Medulla oblongata (tissue), 1 donor: ENCODE data around the gene TOGARAM1.

Source experiments
- DNase-seq: peaks from one replicate; pipeline ENCODE4 v3.0.0-alpha.2; 2015; ENCODE audit errors: extremely low spot score

Gene TOGARAM1

DNA sequence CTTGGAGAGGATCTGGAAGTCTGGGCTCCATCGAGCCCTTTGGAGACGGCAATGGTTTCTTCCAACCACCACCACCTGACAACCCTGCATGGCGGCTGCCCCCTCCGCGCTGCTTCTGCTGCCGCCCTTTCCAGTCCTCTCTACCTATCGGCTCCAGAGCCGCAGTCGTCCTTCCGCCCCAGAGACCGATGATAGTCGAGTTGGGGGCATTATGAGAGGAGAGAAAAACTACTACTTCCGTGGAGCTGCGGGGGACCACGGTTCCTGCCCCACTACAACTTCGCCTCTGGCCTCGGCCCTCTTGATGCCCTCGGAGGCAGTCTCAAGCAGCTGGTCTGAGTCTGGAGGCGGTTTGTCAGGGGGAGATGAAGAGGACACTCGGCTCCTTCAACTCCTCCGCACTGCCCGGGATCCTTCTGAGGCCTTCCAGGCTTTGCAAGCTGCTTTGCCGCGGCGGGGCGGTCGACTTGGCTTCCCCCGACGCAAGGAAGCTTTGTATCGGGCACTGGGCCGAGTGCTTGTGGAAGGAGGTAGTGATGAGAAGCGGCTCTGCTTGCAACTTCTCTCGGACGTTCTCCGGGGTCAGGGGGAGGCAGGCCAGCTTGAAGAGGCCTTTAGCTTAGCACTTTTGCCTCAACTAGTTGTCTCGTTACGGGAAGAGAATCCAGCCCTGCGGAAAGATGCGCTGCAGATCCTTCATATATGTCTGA is 499 bp downstream of the TOGARAM1 start:
- DNase-seq = peak; percentile 72

DNA sequence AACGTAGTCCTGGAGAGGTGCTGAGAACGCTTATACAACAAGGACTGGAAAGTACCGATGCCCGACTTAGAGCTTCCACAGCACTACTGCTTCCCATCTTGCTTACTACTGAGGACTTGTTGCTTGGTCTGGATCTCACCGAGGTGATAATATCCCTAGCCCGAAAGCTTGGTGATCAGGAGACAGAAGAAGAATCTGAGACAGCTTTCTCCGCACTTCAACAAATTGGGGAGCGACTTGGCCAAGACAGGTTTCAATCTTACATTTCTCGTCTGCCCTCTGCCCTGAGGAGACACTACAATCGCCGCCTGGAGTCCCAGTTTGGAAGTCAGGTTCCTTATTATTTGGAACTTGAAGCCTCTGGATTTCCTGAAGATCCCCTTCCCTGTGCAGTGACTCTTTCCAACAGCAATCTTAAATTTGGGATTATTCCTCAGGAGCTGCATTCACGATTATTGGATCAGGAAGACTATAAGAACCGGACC is 1.1 kb downstream of the TOGARAM1 start:
- peak; percentile 30 for DNase-seq

DNA sequence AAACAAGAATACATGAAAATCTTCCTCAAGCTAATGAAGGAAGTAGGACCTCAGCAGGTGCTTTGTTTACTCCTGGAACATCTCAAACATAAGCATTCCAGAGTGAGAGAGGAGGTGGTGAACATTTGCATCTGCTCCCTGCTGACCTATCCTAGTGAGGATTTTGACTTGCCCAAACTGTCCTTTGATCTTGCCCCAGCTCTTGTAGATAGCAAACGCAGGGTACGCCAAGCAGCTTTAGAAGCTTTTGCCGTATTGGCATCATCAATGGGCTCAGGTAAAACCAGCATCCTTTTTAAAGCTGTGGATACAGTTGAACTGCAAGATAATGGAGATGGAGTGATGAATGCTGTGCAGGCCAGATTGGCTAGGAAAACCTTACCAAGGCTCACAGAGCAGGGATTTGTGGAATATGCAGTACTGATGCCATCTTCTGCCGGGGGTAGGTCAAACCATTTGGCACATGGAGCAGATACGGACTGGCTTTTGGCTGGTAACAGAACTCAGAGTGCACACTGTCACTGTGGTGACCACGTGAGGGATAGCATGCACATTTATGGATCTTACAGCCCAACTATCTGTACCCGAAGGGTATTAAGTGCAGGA is 1.9 kb downstream of the TOGARAM1 start:
- DNase-seq = peak; percentile 51

DNA sequence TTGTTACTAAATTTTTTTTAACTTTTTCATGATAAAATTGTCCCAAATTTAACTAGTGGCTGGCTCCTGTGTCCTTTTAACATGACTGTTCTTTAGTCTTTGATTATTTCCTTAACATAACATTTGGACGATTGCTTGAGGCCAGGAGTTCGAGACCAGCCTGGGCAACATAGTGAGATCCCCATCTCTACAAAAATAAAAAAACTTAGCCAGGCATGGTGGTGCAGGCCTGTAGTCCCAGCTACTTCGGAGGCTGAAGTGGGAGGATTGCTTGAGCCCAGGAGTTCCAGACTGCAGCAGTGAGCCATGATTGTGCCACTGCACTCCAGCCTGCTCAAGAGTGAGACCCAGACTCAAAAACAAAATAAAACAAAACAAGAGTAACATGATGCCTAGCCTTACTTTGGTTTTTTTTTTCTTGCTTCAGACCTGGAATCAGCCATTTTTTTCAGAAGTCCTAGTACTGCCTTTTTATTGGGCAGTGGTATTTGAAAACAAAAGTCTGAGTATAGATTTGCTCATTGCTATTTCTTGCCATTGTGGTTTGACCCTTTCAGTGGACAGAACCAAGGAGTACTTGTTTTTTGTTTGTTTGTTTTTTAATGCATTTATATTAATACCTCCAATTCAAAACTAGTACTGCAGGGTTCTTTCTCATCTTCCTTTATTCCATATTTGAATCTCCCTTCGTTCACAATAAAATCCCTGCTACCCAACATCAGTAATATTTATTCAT is 4.8 kb downstream of the TOGARAM1 start:
- no peak for DNase-seq

DNA sequence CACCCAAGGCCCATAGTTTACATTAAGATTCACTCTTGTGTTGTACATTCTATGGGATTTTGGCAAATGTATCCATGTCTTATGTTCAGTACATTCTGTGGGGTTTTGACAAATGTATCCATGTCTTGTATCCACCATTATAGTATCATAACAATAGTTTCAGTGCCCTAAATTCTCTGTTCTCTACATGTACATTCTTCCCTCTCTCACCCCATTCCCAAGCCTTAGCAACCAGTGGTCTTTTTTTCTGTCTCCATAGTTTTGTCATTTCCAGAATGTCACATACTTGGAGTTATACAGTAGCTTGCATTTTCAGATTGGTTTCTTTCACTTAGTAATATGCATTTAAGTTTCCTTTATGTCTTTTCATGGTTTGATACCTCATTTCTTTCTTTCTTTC is 6.7 kb downstream of the TOGARAM1 start:
- no peak for DNase-seq

DNA sequence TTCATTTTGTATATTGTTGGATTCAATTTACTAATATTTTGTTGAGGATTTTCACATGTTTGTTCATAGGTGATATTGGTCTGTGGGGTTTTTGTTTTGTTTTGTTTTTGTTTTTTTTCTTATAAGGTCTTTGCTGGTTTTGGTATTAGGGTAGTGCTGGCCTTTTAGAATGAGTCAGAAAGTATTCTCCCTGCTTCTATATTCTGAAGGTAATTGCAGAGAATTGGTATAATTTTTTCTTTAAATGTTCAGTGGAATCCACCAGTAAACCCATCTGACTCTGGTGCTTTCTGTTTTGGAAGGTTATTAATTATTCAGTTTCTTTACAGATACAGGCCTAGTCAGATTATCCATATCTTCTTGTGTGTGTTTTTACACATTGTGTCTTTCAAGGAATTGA is 8.9 kb downstream of the TOGARAM1 start:
- no peak for DNase-seq

DNA sequence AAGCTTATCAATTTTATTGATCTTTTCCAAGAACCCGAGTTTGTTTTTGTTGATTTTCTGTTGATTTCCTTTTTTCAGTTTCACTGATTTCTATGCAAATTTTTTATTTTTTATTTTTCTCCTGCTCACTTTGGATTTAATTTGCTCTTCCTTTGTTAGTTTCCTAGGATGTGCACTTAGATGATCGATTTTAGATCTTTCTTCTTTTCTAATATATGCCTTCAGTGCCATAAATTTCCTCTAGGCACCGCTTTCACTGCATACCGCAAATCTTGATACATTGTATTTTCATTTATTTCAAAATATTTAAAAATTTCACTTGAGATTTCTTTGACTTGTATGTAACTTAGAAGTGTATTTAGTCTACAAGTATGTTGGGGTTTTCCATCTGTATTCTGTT is 9.5 kb downstream of the TOGARAM1 start:
- DNase-seq = no peak

DNA sequence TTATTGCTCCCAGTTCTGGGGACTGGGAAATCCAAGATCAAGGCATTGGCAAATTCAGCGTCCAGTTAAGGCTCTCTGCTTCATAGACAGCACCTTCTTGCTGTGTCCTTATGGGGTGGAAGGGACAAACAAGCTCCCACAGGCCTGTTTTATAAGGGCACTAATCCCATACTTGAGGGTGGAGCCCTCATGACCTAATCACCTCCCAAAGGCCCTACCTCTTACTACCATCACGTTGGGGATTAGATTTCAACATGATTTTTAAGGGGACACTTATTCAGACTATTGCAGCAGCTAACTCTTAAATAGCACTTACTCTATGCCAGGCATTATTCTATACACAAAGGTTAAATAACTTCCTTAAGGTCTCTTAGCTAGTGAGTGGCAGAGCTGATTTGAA is 17.3 kb downstream of the TOGARAM1 start:
- DNase-seq = no peak

DNA sequence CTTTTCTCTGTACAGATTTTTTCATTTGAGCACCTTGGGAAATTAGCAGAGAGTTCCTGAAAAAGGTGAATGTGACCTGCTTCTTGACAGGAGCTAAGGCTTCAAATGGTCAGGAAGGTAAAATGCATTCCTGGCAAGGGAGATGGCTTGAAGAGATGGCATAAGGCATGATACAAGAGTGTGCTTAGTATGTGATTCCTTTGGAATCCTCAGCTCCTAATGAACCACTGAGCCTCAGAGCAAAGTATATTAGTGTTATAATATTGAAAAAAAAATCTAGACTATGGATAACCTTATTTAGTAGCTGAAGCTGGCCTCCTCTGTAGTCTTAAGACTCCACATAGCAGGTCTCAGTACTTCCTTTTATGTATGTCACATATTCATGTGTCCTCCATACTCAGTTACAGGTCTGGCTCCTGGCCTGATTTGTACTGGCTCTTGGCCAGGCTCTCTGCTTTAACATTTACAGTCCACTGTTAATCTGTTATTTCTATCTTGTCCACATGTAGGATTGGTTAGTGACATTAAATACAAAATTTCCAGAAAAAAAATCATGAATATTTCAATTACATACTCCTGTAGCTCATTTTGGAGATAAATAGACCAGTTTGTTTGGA is 17.9 kb downstream of the TOGARAM1 start:
- no peak for DNase-seq

DNA sequence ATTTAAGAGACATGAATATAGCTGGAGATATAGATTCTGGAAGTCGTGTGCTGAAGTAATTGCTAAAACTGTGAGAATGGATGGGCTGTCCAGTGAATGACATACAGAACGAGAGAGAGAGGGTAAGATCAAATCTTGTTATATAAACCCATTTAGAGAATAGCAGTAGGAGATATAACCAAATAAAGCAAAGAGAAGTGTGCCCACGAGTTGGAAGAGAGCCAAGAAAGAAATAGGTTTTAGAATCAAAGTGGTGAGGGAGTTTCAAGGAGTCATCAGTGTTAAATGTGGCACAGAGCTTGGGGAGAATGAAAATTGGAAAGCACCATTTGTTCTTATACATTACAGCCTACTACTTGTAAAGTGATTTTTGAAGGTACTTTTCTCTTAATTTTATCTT is 19.2 kb downstream of the TOGARAM1 start:
- no peak for DNase-seq

DNA sequence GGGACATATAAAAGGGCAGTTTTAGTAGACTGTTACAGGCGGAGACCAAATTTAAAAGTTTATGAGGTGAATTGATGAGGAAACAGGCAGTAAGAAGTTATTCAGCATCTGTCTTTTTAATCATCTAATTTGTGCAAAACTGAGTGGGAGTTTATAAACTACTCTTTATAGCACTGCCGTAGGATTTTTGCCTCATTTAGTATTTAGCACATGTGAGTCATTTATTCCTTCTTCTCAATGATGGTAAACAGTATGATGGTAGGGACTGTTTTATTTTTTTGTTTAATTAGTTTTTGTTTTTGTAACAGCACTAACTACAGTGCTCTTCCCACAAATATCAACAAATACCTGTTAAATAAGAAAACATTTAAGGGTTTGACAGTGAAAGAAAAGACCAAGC is 20.6 kb downstream of the TOGARAM1 start:
- no peak for DNase-seq

DNA sequence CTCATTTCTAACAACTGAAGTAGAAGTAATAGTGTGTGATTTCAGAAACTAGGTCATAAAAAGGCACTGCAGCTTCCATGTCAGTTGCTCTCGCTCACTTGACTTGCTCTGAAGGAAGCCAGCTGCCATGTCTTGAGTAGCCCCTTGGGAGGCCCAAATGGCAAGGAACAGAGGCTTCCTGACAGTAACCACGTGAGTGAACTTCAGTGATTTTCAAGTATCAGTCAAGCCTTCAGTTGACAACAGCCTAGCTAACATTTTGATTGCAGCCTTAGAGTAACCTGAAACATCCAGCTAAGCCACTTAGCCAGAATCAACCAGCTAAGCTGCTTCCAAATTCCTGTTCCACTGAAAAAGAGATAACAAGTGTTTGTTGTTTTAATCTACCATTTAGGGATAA is 26.7 kb downstream of the TOGARAM1 start:
- no peak for DNase-seq

DNA sequence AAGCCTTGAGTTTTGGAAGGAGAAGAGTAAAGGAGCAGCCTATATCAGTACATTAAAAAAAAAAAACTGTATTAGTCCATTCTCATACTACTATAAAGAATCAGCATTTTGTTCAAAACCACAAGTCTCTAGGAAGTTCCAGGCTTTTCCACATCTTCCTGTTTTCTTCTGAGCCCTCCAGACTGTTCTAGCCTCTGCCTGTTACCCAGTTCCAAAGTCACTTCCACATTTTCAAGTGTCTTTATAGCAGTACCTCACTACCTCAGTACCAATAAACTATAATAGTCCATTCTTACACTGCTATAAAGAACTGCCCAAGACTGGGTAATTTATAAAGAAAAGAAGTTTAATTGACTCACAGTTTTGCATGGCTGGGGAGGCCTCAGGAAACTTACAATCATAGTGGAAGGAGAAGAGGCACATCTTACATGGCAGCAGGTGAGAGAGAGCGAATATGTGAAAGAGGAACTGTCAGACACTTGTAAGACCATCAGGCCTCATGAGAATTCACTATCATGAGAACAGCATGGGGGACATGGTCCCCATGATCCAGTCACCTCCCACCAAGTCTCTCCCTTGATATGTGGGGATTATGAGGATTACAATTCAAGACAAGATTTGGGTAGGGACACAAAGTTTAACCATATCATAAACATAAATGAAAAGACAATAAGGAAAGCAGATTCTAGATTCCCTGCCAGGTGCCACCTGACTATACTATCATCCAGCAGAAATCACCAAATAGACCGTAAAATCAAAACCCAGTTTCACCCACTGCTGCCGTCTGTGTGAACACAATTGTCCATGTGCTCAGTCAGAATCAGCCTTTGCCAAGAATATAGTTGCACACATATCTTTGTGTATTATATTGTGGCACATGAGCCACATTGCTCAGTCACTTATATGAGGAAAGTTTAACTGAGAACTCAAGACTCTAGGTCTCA is 27.8 kb downstream of the TOGARAM1 start:
- no peak for DNase-seq

DNA sequence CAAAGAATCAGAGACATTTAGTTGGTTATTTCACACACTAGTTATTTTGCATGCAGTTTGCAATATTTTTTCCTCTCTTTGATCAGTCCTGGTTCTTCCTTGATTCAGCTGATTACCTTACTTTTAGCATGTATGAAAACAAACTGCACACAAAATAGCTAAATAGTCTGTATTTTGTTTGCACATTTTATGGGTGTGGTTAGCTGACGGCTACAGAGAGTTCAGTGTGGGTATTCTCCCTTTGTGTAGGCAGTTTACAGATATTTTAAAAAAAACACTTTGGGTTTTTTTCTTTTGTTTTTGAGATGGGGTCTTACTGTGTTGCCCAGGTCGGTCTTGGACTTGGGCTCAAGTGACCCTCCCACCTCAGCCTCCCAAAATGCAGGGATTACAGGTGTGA is 28.5 kb downstream of the TOGARAM1 start:
- no peak for DNase-seq

DNA sequence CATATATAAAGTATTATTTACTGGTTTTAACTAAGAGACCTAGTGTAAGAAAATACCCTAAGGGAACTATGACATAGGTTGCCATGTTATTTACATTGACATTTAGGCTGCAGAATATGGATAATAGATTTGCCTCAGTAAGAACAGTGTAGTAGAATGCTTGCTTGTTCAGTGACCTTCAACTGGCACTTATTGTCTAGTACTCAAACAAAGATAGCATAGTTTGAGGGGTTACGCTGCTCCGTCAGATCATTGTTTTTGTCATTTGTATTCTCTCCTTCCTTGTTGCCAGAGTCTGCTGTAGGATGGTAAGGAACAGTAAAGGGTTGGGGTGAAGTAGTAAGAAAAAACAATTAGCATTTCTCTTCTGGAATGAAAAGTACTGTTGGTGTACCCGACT is 33.2 kb downstream of the TOGARAM1 start:
- DNase-seq = peak; percentile 87

DNA sequence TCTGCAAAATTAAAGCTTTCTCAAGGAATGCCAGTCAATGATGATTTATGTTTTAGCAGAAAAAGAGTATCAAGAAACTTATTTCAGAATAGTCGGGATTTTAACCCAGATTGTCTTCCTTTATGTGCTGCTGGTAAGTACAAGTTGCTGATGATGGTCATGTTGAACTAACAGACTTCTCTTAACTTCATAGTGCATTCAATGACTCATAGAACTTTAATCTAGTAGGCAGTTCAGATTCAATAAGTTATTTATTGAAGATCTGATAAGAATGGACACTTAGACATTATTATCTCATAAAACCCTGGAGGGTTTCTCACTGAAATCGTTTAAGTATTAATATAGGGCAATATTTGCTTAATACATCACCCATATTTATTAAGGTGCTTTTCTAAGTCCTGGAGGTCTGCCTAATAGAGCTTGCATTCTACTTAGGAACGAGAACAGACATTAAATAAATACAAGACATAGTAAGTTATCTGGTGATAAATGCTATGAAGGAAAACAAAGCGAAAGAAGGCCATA is 33.8 kb downstream of the TOGARAM1 start:
- peak; percentile 19 for DNase-seq

DNA sequence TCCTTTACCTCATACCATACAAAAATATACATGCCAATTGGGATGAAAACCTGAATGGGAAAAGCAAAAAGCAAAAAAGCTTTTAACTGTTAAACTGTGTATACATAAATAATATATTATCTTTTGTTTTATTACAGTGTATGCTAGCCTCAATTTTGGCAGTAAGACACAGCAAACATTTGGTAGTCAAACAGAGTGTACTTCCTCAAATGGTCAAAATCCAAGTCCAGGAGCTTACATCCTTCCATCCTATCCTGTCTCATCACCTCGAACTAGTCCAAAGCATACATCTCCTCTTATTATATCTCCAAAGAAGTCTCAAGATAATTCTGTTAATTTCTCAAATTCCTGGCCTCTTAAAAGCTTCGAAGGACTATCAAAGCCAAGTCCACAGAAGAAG is 41.9 kb downstream of the TOGARAM1 start:
- DNase-seq = no peak

DNA sequence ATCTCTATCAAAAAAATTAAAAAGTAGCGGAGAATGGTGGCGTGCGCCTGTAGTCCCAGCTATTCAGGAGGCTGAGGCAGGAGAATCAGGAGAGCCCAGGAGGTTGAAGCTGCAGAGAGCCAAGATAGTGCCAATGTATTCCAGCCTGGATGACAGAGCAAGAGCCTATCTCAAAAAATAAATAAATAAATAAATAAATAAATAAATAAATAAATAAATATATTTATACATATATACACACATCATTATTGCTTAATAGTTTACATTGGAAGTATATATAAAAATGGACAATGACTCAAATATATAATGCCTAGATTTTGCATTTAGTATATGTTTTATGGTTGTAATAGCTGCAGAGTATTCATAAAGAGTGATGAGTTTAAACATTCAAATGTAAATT is 53.1 kb downstream of the TOGARAM1 start:
- DNase-seq = no peak

DNA sequence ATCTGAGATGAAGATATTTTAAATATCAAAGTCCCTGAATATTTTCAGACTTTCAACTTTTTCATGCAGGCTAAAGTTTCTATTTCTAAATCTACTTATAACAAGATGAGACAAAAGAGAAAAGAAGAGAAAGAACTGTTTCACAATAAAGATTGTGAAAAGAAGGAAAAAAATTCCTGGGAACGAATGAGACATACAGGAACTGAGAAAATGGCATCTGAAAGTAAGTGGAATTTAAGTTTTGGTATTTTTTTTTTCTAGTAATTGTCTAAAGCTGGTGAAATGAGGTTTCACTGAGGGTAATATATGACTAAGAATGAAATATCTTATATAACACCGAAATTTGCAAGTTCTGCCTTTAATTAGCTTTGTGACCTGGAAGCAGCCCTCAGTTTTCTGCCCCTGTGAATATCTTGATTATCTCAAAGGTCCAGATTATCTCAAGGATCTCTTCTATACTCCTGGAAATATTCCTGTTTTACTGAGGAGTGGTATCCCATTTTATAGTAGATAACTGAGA is 66.2 kb downstream of the TOGARAM1 start:
- no peak for DNase-seq

DNA sequence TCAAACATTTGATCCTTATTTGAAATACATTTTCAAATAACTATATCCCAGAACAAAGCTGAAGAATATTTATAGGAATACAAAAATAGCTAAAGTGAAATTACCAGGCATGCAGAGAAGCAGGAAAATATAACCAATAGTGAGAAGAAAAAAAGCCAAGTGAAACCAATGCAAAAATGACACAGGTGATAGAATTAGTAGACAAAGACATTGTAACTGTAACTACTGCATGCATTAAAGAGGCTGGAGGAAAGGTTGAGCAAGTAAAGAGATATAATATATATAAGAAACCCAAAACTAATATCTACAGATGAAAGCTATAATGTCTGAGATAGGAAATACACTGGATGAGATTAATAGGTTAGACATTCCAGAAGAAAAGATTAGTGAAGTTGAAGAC is 72.7 kb downstream of the TOGARAM1 start:
- no peak for DNase-seq

DNA sequence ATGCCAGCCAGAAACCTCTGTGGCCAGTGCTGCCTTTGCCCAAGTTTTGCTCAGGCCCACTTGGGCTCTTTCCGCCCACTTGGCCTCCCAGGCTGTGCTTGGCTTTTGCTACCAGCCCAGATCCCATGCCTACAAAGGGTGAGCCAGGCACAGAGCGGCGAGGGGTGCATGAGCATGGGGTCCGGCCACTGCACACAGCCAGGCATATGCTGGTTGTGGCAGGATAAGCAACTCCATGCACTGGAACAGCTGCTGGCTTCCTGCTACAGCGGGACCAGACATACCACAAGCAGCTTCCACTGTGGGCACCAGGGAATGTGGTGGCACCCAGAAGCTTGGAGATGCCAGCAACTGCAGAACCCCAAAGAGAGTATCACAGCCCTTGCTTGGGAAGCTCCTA is 76.3 kb downstream of the TOGARAM1 start:
- DNase-seq = no peak
